Epidermal melanocyte (primary cell): ENCODE measurements around the gene HNRNPF.
"Not testable (repeated sequence)": the region's sequence is repeated elsewhere in the genome, so short reads cannot be mapped to it uniquely, and the experiment has no call there.

Source experiments
- DNase-seq: peaks from one replicate; pipeline ENCODE4 v3.0.0; 2011; ENCODE audit warnings: low spot score; ENCODE audit not compliant: insufficient read length

The HNRNPF gene

DNA sequence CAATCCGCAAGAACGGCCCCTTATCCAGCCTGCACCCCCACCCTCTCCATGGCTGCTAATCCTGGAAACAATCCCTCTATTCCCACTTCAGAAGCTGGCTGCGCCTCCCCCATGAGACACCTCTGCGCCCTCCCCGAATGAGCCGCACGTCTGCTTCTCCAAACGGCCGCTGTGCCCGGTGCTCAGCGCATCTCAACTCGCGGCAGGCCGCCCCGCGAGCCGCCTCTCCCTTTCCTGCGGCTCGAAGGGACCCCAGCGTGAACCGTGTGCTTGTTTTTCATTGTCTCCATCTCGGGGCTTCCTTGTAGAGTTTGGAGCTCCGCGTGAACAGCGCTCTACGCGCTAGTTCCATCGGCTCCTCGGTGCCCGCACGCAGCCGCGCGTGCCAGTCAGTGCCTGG is 58.3 kb downstream of the HNRNPF start:
- DNase-seq, result no peak

DNA sequence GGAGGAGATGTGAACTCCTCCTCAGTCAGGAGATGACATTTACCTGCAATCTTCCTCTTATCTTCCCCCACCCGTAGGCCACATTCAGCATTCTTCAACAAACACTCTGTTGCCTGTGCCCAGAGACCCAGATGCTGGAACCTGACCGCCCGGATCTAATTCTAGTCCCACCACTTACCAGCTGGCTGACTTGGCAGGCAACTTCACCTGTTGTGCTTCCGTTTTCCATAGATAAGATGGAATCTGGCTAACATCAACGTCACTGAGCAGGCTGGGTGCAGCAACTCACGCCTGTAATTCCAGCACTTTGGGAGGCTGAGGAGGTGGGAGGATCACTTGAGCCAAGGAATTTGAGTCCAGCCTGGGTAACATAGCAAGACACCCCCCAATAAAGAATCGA is 58.8 kb downstream of the HNRNPF start:
- no peak for DNase-seq

DNA sequence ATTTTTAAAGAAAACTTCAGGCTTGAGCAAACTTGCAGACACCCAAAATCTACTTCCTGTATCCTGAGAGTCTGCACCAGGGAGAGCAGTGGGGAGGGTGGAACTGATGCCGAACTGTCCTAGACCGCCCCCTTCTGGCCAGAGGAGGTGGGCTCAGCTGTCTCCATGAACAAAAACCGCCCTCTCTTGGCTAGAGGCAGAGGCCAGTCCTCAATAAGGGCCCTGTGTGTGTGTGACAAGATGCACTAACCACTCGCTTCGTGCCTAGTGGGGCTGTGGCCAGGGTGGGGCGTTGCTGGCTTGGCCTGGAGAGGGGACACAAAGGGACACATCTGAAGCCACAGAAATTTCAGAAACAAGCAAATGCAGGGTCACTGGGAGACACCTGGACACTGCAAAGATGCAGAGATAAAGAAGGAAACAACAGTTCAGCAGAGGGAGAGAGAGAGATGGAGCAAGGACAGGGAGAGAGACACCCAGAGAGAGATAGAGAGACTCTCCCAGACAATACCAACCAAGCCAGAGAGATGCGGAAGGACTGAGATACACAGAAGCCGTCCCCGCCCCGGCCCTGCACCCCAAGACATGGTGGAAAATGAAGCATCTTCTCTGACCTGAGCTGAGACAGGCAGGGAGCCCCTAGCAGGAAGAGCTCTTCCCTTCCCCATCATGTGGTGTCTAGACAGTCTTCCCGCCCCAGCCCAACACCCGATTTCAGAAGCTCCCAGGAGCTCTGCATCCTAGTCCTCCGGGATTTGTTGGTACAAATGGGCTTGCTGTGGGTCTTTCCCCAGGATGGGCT is 60.3 kb downstream of the HNRNPF start:
- DNase-seq, result peak; percentile 95

DNA sequence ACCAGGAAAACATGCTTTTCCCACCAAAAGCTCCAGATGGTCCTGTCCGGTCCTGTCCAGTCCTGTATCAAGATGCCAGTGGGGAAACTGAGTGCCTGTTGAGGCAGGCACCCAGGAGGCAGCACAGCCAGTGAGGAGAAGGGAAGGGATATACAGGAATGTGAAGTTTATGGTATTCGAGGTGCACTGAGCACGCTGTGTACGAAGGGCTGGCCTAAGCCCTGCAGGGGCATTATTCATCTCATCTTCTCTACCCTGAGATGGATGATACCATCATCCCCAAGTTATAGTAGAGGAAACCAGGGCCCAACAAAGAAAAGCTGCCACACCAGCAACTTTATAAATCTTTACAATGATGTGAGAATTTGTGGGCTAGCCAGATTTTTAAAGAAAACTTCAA is 61.0 kb downstream of the HNRNPF start:
- no peak for DNase-seq

DNA sequence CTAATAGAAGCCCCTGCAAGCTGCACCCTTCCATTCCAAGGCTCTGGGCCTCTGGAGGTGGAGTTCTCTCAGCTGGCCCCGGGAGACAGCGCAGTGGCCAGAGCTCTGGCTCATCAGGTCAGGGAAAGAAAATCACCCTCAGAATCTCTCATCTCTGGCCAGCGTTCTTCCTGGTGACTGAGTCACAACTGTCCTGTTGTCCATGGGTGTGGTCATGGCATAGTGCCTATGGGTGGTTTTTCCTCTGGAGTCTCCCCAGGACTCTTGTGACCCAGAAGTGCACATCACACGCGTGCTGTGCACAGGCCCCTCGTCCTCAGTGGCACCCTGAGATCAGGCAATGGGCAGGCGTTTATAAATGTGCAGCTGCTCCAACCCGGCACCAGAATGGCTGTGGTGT is 64.9 kb downstream of the HNRNPF start:
- DNase-seq, result no peak

DNA sequence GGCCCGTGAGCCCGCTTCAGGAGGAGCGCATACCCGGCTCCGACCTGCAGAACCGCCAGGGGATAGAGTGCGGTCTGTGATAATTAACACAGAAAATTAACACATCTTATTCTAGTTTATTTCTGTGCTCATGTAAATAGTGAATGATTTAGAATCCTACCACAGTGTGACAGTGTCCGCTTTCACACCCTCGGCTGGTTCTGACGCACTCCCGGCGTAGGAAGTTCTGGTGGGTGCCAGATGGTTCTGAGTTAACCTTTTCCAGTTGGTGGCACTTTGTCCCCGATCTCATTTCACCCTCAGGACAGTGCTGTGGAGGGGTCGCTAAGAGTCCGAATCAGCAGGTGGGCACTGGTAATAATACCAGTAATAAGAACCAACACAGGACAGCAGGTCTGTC is 65.9 kb downstream of the HNRNPF start:
- no peak for DNase-seq

DNA sequence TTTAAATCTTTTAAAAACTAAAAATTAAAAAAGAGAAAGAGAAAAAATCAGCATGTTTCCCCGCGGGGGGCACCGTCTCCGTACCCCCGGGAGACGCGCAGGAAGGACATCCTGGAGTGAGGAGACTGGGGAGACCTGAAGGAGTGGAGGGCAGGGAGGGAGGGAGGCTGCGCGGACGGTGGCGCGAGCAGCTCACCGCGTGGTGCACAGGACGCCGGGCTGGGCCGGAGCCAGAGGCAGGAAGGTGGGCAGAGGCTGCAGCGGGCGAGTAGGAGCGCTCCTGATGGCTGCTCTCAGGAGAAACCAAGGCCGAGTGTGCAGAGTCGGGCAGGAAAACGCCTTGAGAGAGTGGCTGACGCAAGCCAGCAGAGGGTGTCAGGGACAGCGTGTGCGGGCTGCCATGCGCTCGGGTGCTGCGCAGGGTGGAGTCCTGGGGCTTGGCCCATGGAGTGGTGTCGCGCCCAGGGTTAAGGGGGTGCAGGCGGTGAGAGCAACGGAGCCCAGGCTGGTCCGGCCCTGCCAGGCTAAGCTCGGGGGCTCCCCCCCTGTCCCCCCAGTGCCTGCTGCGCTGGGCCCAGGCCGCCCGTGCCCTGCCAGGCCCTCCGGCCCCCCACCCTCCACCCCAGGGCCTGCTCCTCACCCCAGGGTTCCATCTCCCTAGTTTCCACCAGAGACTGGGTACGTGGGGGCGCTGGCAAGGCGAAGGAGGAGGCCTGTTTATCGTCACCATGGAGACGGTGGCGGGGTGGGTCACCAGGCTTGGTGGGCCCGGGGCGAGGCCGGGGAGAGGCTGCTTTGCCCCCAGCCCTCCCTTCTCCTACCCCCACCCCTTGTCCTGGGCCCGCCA is 66.5 kb downstream of the HNRNPF start:
- DNase-seq, result no peak

DNA sequence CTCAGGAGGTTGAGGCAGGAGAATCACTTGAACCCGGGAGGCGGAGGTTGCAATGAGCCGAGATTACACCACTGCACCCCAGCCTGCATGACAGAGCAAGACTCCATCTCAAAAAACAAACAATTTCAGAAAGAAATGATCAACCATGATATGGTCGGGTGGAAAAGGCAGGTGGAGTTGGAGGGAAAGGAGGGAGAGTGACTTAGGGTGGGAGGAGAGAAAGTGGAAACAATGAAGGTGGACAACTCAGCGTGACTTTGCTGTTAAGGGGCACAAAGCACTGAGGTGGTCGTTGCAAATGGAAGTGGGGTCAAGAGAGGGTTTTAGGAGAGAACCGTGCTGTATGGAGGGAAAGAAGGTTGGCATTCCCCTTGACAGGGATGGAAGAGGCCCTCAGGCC is 67.5 kb downstream of the HNRNPF start:
- DNase-seq, result no peak

DNA sequence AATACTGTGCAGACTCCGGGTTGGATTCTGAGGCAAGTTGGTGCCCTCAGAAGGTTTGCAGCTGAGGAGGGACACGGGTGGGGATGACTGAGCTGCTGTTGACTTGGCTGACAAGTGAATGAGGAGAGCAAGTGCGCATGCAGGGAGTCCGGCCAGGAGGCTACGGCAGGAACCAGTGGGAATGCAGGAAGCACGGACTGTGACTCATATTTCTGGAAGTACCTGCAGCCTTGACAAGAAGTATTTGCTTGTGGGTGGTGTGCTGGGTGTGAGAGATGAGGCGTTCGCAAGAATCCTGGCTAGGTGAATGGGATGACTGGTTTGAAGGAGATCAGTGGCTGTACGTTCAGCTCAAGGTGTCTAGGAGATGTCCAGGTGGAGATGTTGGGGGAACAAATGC is 68.4 kb downstream of the HNRNPF start:
- no peak for DNase-seq

DNA sequence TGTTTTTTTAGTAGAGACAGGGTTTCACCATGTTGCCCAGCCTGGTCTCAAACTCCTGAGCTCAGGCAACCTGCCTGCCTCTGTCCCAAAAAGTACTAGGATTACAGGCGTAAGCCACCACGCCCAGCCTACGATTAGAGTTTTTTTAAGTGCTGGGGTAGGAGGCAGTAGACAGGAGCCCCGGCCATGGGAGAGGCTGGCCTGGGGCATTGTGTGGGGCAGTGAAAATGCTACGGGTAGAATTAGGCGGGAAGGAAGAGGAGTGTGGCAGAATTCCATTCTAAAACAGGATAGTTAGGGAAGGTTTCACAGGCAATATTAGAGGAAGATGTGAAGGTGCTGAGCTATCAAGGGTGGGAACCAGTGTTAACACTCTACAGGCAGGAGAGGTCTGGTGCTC is 68.9 kb downstream of the HNRNPF start:
- DNase-seq, result no peak

DNA sequence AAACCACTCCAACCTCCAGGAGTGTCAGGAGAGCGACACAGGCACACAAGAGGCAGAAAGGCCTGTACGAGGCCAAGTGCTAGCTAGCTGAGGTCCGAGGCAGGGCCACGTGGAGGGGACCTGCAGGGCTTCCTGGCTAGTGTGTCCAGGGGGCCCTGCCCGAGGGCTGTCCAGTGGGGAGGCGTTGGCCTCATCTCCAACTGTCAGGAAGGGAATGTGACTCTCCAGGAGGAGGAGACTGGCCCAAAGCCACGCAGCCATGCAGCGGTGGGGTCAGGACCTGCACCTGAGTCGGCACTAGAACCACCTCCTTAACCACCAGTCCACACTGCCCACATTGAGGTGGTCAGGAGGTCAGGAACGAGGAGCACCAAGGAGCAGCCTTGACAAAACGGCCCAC is 69.8 kb downstream of the HNRNPF start:
- DNase-seq, result no peak

DNA sequence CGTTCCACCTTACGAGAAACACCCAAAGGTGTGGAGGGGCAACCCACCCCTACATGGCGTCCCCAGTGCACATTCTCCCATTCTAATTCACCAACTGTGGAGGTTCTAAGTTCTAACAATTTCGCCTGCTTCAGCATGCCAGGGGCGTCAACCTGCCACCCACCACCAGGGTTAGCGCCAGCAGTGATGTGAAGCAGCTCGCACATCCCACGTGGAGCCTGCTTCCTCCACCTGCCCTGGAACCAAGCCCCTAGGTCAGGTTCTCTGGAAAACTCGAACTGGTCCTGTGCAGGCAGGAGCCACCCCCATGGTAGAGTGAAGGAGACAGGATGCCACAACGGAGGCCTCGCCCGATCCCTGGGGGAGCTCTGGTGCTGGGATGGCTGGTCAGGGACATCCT is 70.9 kb downstream of the HNRNPF start:
- DNase-seq, result no peak

DNA sequence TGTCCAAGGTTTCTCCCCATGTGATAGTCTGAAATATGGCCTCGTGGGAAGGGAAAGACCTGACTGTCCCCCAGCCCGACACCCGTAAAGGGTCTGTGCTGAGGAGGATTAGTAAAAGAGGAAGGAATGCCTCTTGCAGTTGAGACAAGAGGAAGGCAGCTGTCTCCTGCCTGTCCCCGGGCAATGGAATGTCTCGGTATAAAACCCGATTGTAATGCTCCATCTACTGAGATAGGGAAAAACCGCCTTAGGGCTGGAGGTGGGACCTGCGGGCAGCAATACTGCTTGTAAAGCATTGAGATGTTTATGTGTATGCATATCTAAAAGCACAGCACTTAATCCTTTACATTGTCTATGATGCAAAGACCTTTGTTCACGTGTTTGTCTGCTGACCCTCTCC is 71.5 kb downstream of the HNRNPF start:
- DNase-seq, result not testable (repeated sequence)

DNA sequence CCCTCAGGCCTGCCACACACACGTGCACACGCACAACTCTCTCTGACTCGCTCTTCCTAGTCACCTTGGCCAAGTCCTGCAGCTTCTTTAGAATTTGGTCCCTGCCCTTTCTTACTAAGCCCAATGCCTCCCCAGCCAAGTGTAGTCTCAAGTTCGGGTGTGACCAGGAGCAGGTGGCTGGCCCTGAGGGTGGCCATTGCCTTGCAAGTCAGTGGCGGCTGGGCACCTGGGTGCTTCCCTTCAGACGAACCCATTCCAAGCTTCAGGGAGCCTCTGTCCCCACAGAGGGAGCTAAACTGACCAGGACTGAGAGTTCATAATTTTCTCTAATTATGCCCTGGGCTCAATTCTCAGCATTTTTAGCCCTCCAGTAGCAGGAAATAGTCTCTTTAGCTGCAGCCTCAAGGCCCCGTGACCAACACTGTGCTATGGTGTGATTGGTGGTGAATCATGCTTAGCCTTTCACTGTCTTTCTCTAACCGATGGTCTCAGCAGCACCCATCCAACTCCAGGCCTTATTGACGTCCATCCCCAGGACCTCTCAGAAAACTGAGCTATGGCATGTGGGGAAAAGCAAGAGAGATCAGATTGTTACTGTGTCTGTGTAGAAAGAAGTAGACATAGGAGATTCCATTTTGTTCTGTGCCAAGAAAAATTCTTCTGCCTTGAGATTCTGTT is 72.2 kb downstream of the HNRNPF start:
- peak; percentile 40 for DNase-seq

DNA sequence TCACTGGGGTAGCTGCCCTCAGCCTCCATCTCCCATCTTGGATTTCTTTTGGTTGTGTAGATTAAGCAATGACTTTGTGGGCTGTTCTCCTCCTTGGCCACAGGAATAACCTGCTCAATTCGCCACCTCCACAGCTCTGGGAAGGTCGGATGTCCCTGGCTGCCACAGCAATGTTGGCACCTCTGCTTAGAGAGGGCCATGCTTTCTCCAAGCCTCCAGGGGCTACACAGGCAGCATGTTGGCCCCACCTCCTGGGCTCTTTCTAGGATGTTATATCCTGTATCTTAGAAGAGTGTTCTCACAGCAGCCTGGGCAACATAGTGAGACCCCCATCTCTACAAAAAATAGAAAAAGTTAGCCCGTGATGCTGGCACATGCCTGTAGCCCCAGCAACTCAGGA is 72.9 kb downstream of the HNRNPF start:
- no peak for DNase-seq
